ENCODE results near the gene F7. TPM values are rescaled to one million over a fixed set of nuclear protein-coding genes. Genes with fewer than 3 reads are reported as not detected.

The F7 gene
- total RNA-seq, 2 donors from 2014 or later: not detected

DNA sequence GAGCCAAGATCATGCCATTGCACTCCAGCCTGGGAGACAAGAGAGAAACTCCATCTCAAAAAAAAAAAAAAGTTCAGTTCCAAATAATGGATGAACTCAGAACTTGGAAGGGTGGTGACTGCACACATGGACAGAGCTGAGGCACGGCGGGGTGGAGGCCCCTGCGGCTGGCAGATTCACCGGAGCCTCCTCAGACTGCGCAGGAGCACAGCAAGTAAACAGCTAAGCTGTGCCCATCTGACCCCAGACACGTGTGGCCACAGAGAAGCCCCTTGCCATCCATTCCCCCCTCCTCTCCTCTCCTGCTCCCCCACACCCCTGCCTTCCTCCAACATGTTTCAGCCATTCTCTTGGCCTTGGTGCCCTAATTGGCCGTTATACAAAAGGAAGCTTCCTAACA, 37.3 kb downstream of the F7 start:
- intact Hi-C loops (cut with DNase I): loop anchor here (10.0 kb wide), 1 partner anchor 188 kb away; no protein-coding TSS in a partner anchor
- Histone ChIP-seq H3K9me3 (no peaks in the 10 kb centered on the region), H3K27me3 (no peaks in the 10 kb centered on the region), H3K4me1 (no peaks in the 10 kb centered on the region), H3K36me3 (replicated peaks in 1 of 2; ENCODE audit: insufficient read depth in 1 of 2, low read depth in 2 of 2) (no peaks in the 10 kb centered on the region), H3K4me3 (no peak overlapping the region), H3K27ac (no peak overlapping the region)
- TF ChIP-seq POLR2A (IDR thresholded peaks at IDR 0.05): no peak
- TF ChIP-seq, protein P1, sequence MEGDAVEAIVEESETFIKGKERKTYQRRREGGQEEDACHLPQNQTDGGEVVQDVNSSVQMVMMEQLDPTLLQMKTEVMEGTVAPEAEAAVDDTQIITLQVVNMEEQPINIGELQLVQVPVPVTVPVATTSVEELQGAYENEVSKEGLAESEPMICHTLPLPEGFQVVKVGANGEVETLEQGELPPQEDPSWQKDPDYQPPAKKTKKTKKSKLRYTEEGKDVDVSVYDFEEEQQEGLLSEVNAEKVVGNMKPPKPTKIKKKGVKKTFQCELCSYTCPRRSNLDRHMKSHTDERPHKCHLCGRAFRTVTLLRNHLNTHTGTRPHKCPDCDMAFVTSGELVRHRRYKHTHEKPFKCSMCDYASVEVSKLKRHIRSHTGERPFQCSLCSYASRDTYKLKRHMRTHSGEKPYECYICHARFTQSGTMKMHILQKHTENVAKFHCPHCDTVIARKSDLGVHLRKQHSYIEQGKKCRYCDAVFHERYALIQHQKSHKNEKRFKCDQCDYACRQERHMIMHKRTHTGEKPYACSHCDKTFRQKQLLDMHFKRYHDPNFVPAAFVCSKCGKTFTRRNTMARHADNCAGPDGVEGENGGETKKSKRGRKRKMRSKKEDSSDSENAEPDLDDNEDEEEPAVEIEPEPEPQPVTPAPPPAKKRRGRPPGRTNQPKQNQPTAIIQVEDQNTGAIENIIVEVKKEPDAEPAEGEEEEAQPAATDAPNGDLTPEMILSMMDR (IDR thresholded peaks at IDR 0.05): no peak
- 83 to 85% methylated on average over 7 of the region's 7 CpGs for WGBS, 2 donors
- no peak for DNase-seq
- no peak for ATAC-seq

DNA sequence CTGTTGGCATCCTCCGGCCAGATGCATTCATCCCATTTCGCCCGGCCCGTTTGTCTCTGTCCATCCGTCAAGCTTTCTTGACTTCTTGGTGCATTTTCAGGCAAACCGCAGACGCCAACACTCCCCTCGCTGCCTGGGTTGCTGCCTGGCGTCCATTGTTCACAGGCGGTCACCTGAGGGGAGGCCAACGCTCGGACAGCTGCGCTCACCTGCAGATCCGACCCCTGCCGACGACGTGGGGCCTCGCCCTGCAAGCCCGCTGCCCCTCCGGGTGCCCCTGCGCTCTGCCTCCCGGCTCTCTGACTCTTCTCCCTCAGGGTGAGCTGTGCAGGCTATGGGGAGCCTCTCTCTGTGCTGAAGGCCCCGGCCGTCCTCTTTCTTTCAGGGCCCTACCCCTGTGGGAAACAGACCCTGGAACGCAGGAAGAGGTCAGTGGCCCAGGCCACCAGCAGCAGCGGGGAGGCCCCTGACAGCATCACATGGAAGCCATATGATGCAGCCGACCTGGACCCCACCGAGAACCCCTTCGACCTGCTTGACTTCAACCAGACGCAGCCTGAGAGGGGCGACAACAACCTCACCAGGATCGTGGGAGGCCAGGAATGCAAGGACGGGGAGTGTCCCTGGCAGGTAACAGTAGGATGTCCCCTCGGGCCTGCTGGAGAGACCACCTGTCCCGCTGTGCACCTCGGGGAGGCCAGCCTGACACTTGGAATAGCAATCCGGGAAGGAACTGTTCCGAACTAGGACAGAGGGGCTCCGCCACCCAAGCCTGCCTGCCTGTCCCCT, 38.1 kb downstream of the F7 start:
- no peaks in the 10 kb centered on the region for H3K4me1 ChIP-seq
- intact Hi-C loops (cut with DNase I): loop anchor here (10.0 kb wide), 1 partner anchor 189 kb away; no protein-coding TSS in a partner anchor
- 81 to 91% methylated on average over 23 to 39 of the region's 39 CpGs for WGBS, 2 donors
- no peak for TF ChIP-seq POLR2A (IDR thresholded peaks at IDR 0.05)
- TF ChIP-seq, protein P1 (IDR thresholded peaks at IDR 0.05): no peak
- H3K9me3 ChIP-seq: no peaks in the 10 kb centered on the region
- H3K36me3 ChIP-seq (replicated peaks in 1 of 2; ENCODE audit: insufficient read depth in 1 of 2, low read depth in 2 of 2): no peaks in the 10 kb centered on the region
- H3K27me3 ChIP-seq: no peaks in the 10 kb centered on the region
- no peak overlapping the region for H3K27ac ChIP-seq
- no peak overlapping the region for H3K4me3 ChIP-seq
- ATAC-seq (no peak), DNase-seq (no peak)

DNA sequence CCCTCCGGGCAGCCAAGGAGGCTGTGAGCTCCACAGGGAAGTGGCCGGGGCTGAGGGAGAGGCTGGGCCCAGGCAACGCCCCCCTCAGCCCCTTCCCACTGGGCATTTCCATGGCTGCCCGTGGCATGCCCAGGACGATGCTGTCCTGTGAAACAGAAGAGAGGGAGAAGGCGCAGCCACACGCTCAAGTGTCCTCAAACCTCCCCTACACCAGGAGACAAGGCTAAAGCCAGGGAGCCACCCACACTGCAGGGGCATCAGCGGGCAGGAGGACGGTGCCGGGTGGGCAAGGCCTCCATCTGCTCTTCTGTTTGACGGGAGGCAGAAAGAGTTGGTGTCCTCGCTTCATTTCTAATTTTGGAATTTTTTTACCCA, 38.7 kb downstream of the F7 start:
- TF ChIP-seq, protein P1 (IDR thresholded peaks at IDR 0.05): no peak
- TF ChIP-seq POLR2A (IDR thresholded peaks at IDR 0.05): no peak
- no peak for ATAC-seq
- Histone ChIP-seq H3K4me1 (no peaks in the 10 kb centered on the region), H3K27ac (no peak overlapping the region), H3K36me3 (replicated peaks in 1 of 2; ENCODE audit: insufficient read depth in 1 of 2, low read depth in 2 of 2) (no peaks in the 10 kb centered on the region), H3K27me3 (no peaks in the 10 kb centered on the region), H3K9me3 (no peaks in the 10 kb centered on the region), H3K4me3 (no peak overlapping the region)
- 78 to 84% methylated on average over 11 to 12 of the region's 12 CpGs for WGBS, 2 donors
- DNase-seq: no peak
- intact Hi-C loops (cut with DNase I): loop anchor here (10.0 kb wide), 1 partner anchor 189 kb away; no protein-coding TSS in a partner anchor

DNA sequence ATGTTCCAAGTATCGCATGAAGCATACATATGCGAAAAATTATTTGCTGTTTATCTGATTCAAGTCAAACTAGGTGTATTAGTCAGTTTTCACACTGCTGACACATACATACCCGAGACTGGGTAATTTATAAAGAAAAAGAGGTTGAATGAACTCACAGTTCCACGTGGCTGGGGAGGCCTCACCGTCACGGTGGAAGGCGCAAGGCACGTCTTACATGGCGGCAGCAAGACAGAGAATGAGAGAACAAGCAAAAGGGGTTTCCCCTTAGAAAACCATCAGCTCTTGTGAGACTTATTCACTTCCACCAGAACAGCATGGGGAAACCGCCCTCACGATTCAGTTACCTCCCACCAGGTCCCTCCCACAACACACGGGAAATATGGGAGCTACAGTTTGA, 39.9 kb downstream of the F7 start:
- ATAC-seq (no peak), DNase-seq (no peak)
- Histone ChIP-seq H3K27me3 (no peaks in the 10 kb centered on the region), H3K4me1 (no peaks in the 10 kb centered on the region), H3K9me3 (no peaks in the 10 kb centered on the region), H3K27ac (no peak overlapping the region), H3K4me3 (no peak overlapping the region), H3K36me3 (replicated peaks in 1 of 2; ENCODE audit: insufficient read depth in 1 of 2, low read depth in 2 of 2) (no peaks in the 10 kb centered on the region)
- intact Hi-C loops (cut with DNase I): loop anchor here (10.0 kb wide), 1 partner anchor 191 kb away; no protein-coding TSS in a partner anchor
- WGBS, 2 donors: 87 to 89% methylated on average over 12 of the region's 12 CpGs
- no peak for TF ChIP-seq POLR2A (IDR thresholded peaks at IDR 0.05)
- TF ChIP-seq, protein P1 (IDR thresholded peaks at IDR 0.05): no peak

All from body of pancreas (tissue), 4 donors.